Pancreas (tissue), 10 donors: ENCODE measurements around the gene PYY. TPM values are rescaled to one million over a fixed set of nuclear protein-coding genes. Genes with fewer than 3 reads are reported as not detected.
A peak's percentile ranks its signal among the peaks of the same experiment; 100 is the strongest.

Source experiments
- ATAC-seq, 4 donors: fragments of 200-7000 bp; cut with Tn5 transposase; one replicate each; pipeline versions ENCODE4 v1.8.0 to v1.9.1; 2020; ENCODE audit warnings: mild to moderate bottlenecking in 4 of 4, moderate library complexity in 4 of 4
- DNase-seq, 6 donors: peaks; one replicate each; pipeline ENCODE4 v3.0.0-alpha.2; 2020
- FAIRE-seq: peaks from 2 replicates; lab custom pipeline; 2012; peaks lifted over from hg19 to GRCh38; lab: Jason Lieb, UNC
- H3K27ac ChIP-seq, 4 donors: fragments of 200-600 bp; sonication (generic); 1 replicate in 3 of 4; 2 replicates in 1 of 4; pipeline versions ENCODE4 v1.5.0 to v1.8.0; 2020
- H3K27me3 ChIP-seq, 4 donors: fragments of 200-600 bp; one replicate each; pipeline ENCODE4 v1.8.0; 2021
- H3K36me3 ChIP-seq, 3 donors: fragments of 200-600 bp; sonication (generic) in 1 of 3; one replicate each; pipeline versions ENCODE4 v1.5.0 to v1.8.0; 2020 to 2021
- H3K4me1 ChIP-seq, 3 donors: fragments of 200-600 bp; one replicate each; pipeline ENCODE4 v1.8.0; 2021
- H3K4me3 ChIP-seq, 4 donors: fragments of 200-600 bp; sonication (generic) in 2 of 4; one replicate each; pipeline versions ENCODE4 v1.5.0 to v1.8.0; 2020 to 2021
- H3K9me3 ChIP-seq, 4 donors: fragments of 200-600 bp; one replicate each; pipeline ENCODE4 v1.8.0; 2021
- WGBS, 2 donors: extraction: QIAGEN DNeasy Blood & Tissue Kit; methylation state at CpG; one replicate each; pipeline ENCODE4 v1.1.7; 2013; 5-methylcytosine and 5-hydroxymethylcytosine counted together
- intact Hi-C, 3 donors: fragments of 100-400 bp; cut with DNase I; formaldehyde crosslinking; loops; one replicate each; pipeline versions ENCODE4 v1.11.1 to v1.14.2; 2022
- polyA plus RNA-seq, 2 donors: library from polyadenylated mRNA; stranded (reverse); fragments of 200-250 nt; gene quantifications; one replicate each; pipeline ENCODE4 v1.2.3, GENCODE V29; 2013
- total RNA-seq, 6 donors: library from RNA; stranded (reverse); fragmentation: NEBNext Ultra II Directional in 4 of 6; extraction: Animal tissue kit (Norgen Biotek cat#: 25700) in 4 of 6; gene quantifications; one replicate each; pipeline versions ENCODE4 v1.2.1 to v1.2.4, GENCODE V29; 2021 to 2023
- TF ChIP-seq, protein P1 (sequence below), 4 donors: fragments of 200-600 bp; sonication (generic) in 3 of 4; IDR thresholded peaks; one replicate each; pipeline versions ENCODE4 v1.5.0 to v1.8.0; 2021; ENCODE audit warnings: antibody characterized with exemption in 4 of 4
- donor health status: healthy with polysubstance abuse.
- donor health status: DM: no; HTN: no; CAD: no; lungs with moderate emphysema.
- donor health status: DM: no; HTN: no; CAD: no.
- donor health status: control.
- donor health status: control.
- donor health status: Bipolar disorder and iron deficiency.
- donor health status: DM: yes; HTN: yes; CAD: no.
- donor health status: DM: no; HTN: no; CAD: no.
- donor health status: DM: no; HTN: no; CAD: no.
- donor health status: DM: yes; HTN: yes; CAD: no.

The PYY gene
- total and polyA plus RNA-seq, 8 donors, result 0.35 to 1.1 (median 0.57) TPM; not detected in 4

DNA sequence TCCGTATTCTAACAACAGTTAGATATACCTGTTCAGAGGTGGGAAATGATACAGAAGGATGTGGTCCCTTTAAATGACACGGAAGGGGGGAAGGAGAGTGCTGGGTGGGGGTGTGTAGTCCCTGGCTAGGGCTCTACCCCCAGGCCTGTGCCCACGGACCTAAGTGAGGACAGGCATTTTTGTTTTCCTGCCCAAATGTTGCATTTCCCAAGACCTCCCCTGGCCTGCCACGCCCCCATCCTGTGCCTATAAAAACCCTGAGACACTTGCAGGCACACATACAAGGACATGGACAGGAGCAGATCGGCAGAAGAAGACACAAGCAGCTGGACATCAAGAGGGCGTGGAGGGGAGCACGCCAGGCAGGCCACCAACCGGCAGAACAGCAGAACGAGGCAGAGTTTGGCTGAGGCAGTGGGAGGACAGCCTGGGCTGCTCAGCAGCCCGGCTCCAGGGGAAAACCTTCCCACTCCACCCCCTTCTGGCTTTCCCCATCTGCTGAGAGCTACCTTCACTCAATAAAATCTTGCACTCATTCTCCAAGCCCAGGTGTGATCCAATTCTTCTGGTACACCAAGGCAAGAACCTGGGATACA, 33.1 kb downstream of the PYY start:
- no peak for FAIRE-seq
- ATAC-seq, result peak in 2 of 4 donors; percentile 36 to 67
- Histone ChIP-seq H3K9me3 (no peaks in the 10 kb centered on the region), H3K36me3 (no peaks in the 10 kb centered on the region), H3K4me3 (no peak overlapping the region), H3K27ac (no peak overlapping the region), H3K27me3 (no peaks in the 10 kb centered on the region), H3K4me1 (no peaks in the 10 kb centered on the region)
- no peak for DNase-seq
- intact Hi-C loops, result no loop called here
- TF ChIP-seq, protein P1, sequence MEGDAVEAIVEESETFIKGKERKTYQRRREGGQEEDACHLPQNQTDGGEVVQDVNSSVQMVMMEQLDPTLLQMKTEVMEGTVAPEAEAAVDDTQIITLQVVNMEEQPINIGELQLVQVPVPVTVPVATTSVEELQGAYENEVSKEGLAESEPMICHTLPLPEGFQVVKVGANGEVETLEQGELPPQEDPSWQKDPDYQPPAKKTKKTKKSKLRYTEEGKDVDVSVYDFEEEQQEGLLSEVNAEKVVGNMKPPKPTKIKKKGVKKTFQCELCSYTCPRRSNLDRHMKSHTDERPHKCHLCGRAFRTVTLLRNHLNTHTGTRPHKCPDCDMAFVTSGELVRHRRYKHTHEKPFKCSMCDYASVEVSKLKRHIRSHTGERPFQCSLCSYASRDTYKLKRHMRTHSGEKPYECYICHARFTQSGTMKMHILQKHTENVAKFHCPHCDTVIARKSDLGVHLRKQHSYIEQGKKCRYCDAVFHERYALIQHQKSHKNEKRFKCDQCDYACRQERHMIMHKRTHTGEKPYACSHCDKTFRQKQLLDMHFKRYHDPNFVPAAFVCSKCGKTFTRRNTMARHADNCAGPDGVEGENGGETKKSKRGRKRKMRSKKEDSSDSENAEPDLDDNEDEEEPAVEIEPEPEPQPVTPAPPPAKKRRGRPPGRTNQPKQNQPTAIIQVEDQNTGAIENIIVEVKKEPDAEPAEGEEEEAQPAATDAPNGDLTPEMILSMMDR (IDR thresholded peaks at IDR 0.05), result no peak
- WGBS, 2 donors, result 36 to 37% methylated on average over 10 of the region's 10 CpGs

DNA sequence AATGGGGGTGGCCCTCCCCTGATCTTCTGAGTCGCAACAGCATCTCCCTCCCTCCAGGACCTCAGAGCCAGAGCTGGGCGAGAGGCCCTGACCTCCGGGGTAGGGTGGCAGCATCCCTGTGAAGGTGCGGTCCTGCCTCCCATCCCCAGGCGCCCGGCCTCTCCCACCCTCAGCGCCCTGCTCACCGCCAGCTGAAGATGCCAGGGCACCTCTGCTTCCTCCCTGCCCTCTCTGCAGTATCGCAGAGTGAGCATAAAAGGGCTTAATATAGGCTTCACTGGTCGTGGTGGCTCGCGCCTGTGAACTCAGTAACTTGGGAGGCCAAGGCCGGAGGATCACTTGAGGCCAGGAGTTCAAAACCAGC, 35.7 kb downstream of the PYY start:
- Histone ChIP-seq H3K27me3 (no peaks in the 10 kb centered on the region), H3K27ac (no peak overlapping the region), H3K4me3 (no peak overlapping the region), H3K9me3 (no peaks in the 10 kb centered on the region), H3K4me1 (no peaks in the 10 kb centered on the region), H3K36me3 (no peaks in the 10 kb centered on the region)
- TF ChIP-seq, protein P1 (IDR thresholded peaks at IDR 0.05), result no peak
- DNase-seq (no peak), ATAC-seq (no peak), FAIRE-seq (no peak)
- intact Hi-C loops, result no loop called here
- 71 to 75% methylated on average over 13 of the region's 13 CpGs for WGBS, 2 donors

DNA sequence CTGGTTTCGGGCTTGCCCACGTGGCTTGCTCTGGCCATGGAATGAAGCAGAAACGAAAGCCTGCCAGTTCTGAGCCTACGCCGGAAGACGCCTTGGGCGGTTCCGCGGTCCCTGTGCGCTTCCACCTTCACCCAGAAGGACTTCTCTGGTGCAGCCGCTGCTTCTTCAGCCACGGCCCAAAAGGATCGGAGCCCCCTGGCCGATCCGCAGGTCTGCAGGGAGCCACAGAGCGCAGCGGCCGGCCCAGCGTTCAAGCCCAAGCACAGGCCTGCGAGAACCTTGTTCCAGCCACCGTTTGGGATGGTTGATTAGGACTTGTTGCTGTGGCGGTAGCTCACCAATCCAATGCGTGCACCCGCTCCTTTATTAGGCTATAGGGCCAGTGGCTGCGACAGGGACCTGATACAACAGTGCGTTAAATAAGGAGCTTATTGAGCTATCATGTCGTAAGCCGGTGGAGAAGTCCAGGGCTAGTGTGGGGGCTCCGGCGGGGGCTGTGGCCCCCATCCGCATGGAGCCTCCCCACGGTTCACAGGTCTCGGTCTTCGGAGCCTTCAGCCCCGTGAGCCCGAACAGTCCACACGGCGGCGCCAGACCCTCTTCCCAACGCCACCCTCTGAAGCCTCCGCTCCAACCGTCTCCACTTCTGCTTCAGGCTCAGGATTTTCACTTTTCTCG, 36.3 kb downstream of the PYY start:
- ATAC-seq (peak in 3 of 4 donors; percentile 72 to 84 (median 73)), FAIRE-seq (no peak), DNase-seq (no peak)
- peak overlapping the region in 1 of 4 donors; percentile 29 for H3K4me3 ChIP-seq
- no peaks in the 10 kb centered on the region for H3K4me1 ChIP-seq
- no peak overlapping the region for H3K27ac ChIP-seq
- H3K27me3 ChIP-seq, result no peaks in the 10 kb centered on the region
- H3K36me3 ChIP-seq, result no peaks in the 10 kb centered on the region
- TF ChIP-seq, protein P1 (IDR thresholded peaks at IDR 0.05), result no peak
- intact Hi-C loops, result no loop called here
- no peaks in the 10 kb centered on the region for H3K9me3 ChIP-seq
- 54 to 58% methylated on average over 43 of the region's 43 CpGs for WGBS, 2 donors

DNA sequence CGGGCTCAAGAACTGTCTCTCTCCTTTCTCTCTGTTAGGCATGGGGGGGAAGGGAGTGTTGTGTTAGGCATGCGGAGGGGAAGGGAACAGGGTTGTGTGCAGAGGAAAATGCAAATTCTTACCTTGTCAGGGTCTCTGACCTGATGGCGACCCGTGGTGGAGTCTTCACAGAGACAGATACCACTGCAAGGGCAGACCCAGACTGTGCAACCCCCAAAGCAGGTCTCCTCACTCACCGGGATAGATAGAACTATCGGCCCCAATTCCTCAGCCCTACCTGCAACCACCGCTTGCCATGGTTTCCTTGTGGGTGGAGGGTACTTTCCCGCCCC, 36.8 kb downstream of the PYY start:
- Histone ChIP-seq H3K9me3 (no peaks in the 10 kb centered on the region), H3K4me1 (no peaks in the 10 kb centered on the region), H3K36me3 (no peaks in the 10 kb centered on the region), H3K27me3 (no peaks in the 10 kb centered on the region), H3K4me3 (no peak overlapping the region), H3K27ac (no peak overlapping the region)
- peak in 1 of 4 donors; percentile 8 for ATAC-seq
- DNase-seq, result no peak
- WGBS, 2 donors, result 82 to 84% methylated on average over 8 of the region's 8 CpGs
- TF ChIP-seq, protein P1 (IDR thresholded peaks at IDR 0.05), result no peak
- intact Hi-C loops, result no loop called here
- FAIRE-seq, result no peak

DNA sequence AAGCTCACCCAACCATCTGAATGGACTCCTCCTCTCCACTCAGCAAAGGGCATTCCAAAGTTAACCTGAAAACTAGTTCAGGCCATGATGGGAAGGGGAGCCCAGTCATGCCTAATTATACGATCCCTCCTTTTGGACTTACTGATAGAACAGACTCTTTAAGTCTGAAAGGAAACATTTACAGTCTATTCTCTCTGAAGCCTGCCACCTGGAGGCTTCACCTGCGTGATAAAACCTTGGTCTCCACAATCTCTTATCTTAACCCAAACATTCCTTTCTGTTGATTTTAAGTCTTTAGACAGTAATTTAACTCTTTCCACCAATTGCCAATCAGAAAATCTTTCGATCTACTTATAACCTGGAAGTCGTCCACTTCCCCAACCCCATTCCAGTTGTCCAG, 37.4 kb downstream of the PYY start:
- H3K9me3 ChIP-seq, result no peaks in the 10 kb centered on the region
- TF ChIP-seq, protein P1 (IDR thresholded peaks at IDR 0.05), result no peak
- no peak overlapping the region for H3K4me3 ChIP-seq
- intact Hi-C loops, result no loop called here
- FAIRE-seq, result no peak
- ATAC-seq, result no peak
- H3K36me3 ChIP-seq, result no peaks in the 10 kb centered on the region
- H3K27me3 ChIP-seq, result no peaks in the 10 kb centered on the region
- WGBS, 2 donors, result 24 to 34% methylated on average over 4 of the region's 4 CpGs
- no peaks in the 10 kb centered on the region for H3K4me1 ChIP-seq
- H3K27ac ChIP-seq, result no peak overlapping the region
- DNase-seq, result no peak
